Vagina (tissue), 2 donors: ENCODE results near the gene ACADS.

Experiments
- POLR2A ChIP-seq, 2 donors: fragments of 450-650 bp; IDR thresholded peaks; one replicate each; pipeline ENCODE4 v1.6.1; 2017; ENCODE audit warnings: antibody characterized with exemption in 2 of 2, mild to moderate bottlenecking in 2 of 2, moderate library complexity in 2 of 2
- POLR2AphosphoS5 ChIP-seq, 2 donors: sonication (generic); formaldehyde crosslinking; IDR thresholded peaks; one replicate each; pipeline ENCODE4 v1.9.0; 2017; ENCODE audit warnings: antibody characterized with exemption in 2 of 2, mild to moderate bottlenecking in 2 of 2, low read depth in 1 of 2; ENCODE audit not compliant: insufficient read depth in 1 of 2
- TF ChIP-seq, protein P1 (sequence below), 3 experiments: fragments of 450-650 bp in 2 of 3; fragments of 200-600 bp in 1 of 3; sonication (generic) in 1 of 3; IDR thresholded peaks; one replicate each; pipeline ENCODE4 v1.5.1; 2017 to 2019; ENCODE audit warnings: antibody characterized with exemption in 3 of 3, mild to moderate bottlenecking in 2 of 3, moderate library complexity in 2 of 3

DNA sequence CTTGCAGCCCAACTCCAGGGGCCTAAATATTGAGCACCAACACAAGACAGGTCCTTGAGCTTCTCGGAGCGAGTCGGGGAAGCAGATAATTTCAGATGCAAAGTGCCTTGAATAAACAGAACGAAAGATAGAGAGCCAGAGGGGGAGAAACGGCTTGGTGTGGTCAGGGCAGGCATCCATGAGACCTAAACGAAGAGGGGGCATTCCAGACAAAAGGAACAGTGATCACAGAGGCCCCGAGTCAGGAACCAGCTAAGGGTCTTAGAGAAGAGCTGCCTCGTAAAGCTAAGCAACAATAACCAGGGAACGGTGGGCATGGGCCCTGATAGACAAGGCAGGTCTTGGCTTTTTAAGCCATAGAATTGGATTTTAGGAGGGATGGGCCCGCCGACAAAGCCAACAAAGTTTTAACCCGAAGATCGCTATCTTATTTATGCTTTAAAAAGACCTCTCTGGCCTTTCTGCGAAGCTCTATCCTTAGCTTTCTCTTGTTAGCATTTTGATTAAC lies 421 bp upstream of the ACADS start:
- TF ChIP-seq POLR2A (IDR thresholded peaks at IDR 0.05) (no peak), POLR2AphosphoS5 (IDR thresholded peaks at IDR 0.05; ENCODE audit: insufficient read depth in 1 of 2, low read depth in 1 of 2) (no peak)
- TF ChIP-seq, protein P1, sequence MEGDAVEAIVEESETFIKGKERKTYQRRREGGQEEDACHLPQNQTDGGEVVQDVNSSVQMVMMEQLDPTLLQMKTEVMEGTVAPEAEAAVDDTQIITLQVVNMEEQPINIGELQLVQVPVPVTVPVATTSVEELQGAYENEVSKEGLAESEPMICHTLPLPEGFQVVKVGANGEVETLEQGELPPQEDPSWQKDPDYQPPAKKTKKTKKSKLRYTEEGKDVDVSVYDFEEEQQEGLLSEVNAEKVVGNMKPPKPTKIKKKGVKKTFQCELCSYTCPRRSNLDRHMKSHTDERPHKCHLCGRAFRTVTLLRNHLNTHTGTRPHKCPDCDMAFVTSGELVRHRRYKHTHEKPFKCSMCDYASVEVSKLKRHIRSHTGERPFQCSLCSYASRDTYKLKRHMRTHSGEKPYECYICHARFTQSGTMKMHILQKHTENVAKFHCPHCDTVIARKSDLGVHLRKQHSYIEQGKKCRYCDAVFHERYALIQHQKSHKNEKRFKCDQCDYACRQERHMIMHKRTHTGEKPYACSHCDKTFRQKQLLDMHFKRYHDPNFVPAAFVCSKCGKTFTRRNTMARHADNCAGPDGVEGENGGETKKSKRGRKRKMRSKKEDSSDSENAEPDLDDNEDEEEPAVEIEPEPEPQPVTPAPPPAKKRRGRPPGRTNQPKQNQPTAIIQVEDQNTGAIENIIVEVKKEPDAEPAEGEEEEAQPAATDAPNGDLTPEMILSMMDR (IDR thresholded peaks at IDR 0.05): no peak
